GM10248 (cell line): Measurements from ENCODE around the gene TMCO4.

Experiments used
- CTCF ChIA-PET: fragments of 300-600 bp; sonication (Branson Sonifier 250); formaldehyde crosslinking; extraction: SDS; loops from one replicate; lab custom pipeline; 2021; ENCODE audit warnings: antibody characterized with exemption; lab: Yijun Ruan, JAX
- POLR2A ChIA-PET: fragments of 350-650 bp; sonication (Branson Sonifier 250); formaldehyde crosslinking; extraction: SDS; loops from one replicate; lab custom pipeline; 2020; ENCODE audit warnings: antibody characterized with exemption; lab: Yijun Ruan, JAX
- DNase-seq: peaks from one replicate; pipeline ENCODE4 v3.0.0; 2012; ENCODE audit errors: extremely low spot score
- TF ChIP-seq, protein P1 (sequence below): IDR thresholded peaks from 2 replicates; pipeline ENCODE4 v1.5.1; 2012; ENCODE audit warnings: mild to moderate bottlenecking, low read depth; ENCODE audit errors: extremely low read depth, missing control alignments, control extremely low read depth

TMCO4 gene

DNA sequence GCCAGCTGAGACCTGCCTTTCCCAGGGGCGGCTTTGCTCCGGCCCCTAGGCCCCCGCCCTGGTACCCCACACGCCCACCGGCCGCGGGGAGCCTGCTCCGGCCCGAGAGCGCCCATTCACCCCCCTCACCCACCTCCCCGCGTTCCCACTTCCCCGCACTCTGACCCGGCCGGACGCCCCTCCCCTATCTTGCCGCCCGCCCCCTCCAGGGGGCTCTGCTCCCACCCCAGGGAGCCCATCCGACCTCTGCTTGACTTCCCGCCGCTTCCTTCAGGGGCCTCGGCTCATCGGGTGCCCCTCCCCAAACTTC lies 134.6 kb downstream of the TMCO4 start:
- CTCF ChIA-PET = interaction anchor here (5.3 kb wide), 1 partner anchor 12 kb away, joined by 46 read pairs; no protein-coding TSS in a partner anchor
- POLR2A ChIA-PET = no interaction called here
- TF ChIP-seq, protein P1, sequence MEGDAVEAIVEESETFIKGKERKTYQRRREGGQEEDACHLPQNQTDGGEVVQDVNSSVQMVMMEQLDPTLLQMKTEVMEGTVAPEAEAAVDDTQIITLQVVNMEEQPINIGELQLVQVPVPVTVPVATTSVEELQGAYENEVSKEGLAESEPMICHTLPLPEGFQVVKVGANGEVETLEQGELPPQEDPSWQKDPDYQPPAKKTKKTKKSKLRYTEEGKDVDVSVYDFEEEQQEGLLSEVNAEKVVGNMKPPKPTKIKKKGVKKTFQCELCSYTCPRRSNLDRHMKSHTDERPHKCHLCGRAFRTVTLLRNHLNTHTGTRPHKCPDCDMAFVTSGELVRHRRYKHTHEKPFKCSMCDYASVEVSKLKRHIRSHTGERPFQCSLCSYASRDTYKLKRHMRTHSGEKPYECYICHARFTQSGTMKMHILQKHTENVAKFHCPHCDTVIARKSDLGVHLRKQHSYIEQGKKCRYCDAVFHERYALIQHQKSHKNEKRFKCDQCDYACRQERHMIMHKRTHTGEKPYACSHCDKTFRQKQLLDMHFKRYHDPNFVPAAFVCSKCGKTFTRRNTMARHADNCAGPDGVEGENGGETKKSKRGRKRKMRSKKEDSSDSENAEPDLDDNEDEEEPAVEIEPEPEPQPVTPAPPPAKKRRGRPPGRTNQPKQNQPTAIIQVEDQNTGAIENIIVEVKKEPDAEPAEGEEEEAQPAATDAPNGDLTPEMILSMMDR = no peak

DNA sequence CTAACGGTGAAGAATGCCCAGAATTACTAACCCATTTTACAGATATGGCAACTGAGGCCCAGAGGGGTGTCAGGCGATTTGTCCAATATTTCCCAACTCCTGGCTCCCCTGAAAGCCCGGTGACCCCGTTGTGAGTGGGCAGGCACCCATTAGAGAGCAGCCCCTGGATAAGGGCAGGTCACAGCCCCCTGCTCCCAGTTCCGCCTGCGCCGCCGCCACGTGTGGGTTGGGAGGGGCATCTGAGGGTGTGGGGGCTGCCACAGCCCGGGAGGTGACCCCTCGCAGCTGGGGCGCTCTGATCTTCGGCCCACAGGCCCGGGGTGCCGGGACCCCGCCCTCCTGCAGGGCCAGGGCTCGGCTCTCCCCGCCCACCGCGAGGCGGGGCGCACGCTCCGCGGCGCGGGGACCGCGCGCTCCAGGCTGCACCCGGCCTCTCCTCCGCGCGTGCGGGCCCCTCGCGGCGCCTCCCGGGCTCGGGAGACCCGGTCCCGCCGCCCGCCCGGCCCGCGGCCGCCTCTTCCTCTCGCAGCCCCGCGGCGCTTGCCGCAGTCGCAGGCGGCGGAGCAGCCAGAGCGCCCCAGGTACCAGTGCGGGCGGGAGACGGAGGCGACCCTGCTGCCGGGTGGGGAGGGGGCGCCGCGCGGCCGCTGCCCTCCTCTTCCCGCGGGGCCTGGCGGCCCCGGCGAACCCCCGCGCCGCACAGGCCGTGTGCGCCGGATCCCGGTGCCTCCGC lies 135.1 kb downstream of the TMCO4 start, which contains the start of gene HTR6:
Gene HTR6, plus strand, starts transcription at position 423 of the 733 bp plus-strand sequence. CDS start 879 bp downstream, outside the sequence.
- DNase-seq = peak; percentile 74
- ChIA-PET CTCF (interaction anchor here (5.3 to 5.8 kb wide), 2 partner anchors 12 to 40 kb away, joined by 46 to 114 read pairs; no protein-coding TSS in a partner anchor), POLR2A (no interaction called here)
- TF ChIP-seq, protein P1 = no peak

More for the DNA sequence above, 134.6 kb downstream of the TMCO4 start:
- DNase-seq = no peak

DNA sequence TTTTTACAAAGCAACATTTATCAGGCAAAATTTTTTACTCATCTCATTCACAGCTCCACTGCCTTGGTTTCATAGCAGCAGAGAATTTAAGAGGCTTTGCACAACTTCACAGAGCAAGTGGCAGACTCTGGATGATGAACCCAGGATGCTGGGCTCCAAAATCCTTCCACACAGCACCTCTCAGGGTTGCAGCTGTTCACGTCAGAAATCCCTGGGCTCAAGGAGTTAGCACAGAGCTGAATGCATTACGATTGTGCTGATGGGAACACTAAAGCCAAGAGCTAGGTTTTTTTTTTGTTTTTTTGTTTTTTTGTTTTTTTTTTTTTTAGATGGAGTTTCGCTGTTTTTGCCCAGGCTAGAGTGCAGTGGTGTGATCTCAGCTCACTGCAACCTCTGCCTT lies 137.4 kb downstream of the TMCO4 start:
- DNase-seq = no peak
- CTCF ChIA-PET = interaction anchor here (0.8 to 5.8 kb wide), 41 partner anchors 9 to 1065 kb away, joined by 3 to 114 read pairs (median 7); partner anchors contain the start of gene NBL1
- TF ChIP-seq, protein P1 = no peak
- POLR2A ChIA-PET = no interaction called here

DNA sequence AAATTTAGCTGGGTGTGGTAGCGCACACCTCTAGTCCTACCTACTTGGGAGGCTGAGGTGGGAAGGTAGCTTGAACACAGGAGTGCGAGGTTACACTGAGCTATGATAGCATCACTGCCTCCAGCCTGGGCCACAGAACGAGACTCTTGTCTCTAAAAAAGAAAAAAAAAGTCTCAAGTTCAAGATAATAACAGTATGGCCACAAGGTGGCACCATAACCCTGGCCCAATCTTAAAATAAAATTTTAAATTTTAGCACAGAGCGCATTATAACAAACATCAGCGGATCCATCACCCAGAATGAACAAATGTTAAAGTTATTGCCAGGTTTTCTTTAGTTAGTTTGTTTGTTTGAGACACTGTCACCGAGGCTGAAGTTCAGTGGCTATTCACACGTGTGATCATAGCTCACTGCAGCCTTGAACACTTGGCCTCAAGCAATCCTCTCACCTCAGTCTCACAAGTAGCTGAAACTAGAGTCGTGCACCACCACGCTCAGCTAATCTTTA lies 137.9 kb downstream of the TMCO4 start:
- DNase-seq = no peak
- ChIA-PET POLR2A (no interaction called here), CTCF (interaction anchor here (0.8 to 5.8 kb wide), 45 partner anchors 9 to 1064 kb away, joined by 3 to 114 read pairs (median 6); partner anchors contain the start of gene NBL1)
- TF ChIP-seq, protein P1 = peak; percentile 58

DNA sequence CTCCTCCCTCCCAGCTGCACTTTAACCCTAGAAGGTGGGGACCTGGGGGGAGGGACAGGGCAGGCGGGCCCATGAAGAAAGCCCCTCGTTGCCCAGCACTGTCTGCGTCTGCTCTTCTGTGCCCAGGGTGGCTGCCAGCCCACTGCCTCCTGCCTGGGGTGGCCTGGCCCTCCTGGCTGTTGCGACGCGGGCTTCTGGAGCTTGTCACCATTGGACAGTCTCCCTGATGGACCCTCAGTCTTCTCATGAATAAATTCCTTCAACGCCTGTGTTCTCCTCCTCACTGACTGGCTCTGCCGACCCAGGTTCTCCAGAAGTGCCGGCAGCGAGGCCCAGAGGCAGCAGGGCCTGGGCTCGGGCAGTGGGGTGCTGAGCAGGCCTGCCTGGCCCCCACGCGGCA lies 141.5 kb downstream of the TMCO4 start:
- ChIA-PET CTCF (no interaction called here), POLR2A (no interaction called here)
- TF ChIP-seq, protein P1 = no peak
- DNase-seq = no peak

DNA sequence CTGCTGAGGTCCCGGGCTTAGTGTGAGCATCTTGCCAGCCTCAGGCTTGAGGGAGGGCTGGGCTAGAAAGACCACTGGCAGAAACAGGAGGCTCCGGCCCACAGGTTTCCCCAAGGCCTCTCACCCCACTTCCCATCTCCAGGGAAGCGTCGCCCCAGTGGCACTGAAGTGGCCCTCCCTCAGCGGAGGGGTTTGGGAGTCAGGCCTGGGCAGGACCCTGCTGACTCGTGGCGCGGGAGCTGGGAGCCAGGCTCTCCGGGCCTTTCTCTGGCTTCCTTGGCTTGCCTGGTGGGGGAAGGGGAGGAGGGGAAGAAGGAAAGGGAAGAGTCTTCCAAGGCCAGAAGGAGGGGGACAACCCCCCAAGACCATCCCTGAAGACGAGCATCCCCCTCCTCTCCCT lies 142.2 kb downstream of the TMCO4 start:
- POLR2A ChIA-PET = interaction anchor here (0.5 kb wide), 1 partner anchor 736 kb away, joined by 3 read pairs; no protein-coding TSS in a partner anchor
- TF ChIP-seq, protein P1 = no peak
- CTCF ChIA-PET = no interaction called here
- no peak for DNase-seq
